SK-N-SH (cell line): ENCODE measurements around the gene SAE1.

Experiments
- CHD2 ChIP-seq: fragments of 150-350 bp; IDR thresholded peaks from 2 replicates; pipeline ENCODE4 v1.6.1; 2018; ENCODE audit warnings: low read length; ENCODE audit not compliant: partially characterized antibody
- CTCF ChIP-seq: fragments of 200-600 bp; sonication (generic); IDR thresholded peaks from 2 replicates; pipeline ENCODE4 v1.6.1; 2017; ENCODE audit warnings: antibody characterized with exemption, mild to moderate bottlenecking, moderate library complexity
- EZH2phosphoT487 ChIP-seq: fragments of 200-600 bp; sonication (generic); IDR thresholded peaks from 2 replicates; pipeline ENCODE4 v1.6.1; 2017; ENCODE audit warnings: low read depth, mixed run types, mild to moderate bottlenecking, antibody characterized with exemption, moderate library complexity, borderline replicate concordance
- RAD21 ChIP-seq: IDR thresholded peaks from 2 replicates; pipeline ENCODE4 v1.6.1; 2012; ENCODE audit warnings: mild to moderate bottlenecking, low read length

DNA sequence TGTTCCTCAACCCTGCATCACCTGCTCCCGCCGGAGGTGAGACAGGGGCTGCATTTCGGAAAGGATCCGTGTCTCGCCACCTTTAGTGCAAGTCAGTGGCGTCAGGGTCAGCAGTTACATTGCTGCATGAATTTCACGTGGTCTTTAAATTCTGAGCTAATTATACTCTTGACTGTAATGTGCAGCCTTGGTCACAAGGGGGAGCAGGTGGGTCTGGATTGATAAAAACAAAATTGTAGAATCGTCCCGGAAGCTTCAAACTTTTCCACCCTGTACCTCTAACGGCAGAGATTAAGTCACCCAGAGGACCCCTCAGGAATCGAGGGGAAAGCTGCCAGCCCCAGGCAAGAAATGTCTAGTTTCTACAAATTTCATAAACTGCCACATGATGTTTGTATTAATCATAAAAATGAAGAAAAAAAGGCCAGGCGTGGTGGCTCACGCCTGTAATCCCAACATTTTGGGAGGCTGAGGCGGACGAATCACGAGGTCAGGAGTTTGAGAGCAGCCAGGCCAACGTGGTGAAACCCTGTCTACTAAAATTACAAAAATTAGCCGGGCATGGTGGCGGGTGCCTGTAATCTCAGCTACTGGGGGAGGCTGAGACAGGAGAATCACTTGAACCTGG is 80.2 kb downstream of the SAE1 start:
- TF ChIP-seq CTCF = peak; percentile 85
- TF ChIP-seq CHD2 = no peak
- peak; percentile 83 for TF ChIP-seq RAD21
- TF ChIP-seq EZH2phosphoT487 = no peak
